Epithelial cell of prostate (primary cell): ENCODE data around the gene CD93.
A peak's percentile ranks its signal among the peaks of the same experiment; 100 is the strongest.

Experiments
- DNase-seq: peaks from one replicate; pipeline ENCODE4 v3.0.0-alpha.2; 2011; ENCODE audit warnings: low read depth, low spot score
- H3K27ac ChIP-seq: fragments of 450-650 bp; 2 replicates; pipeline ENCODE4 v1.5.1; 2017; ENCODE audit warnings: mild to moderate bottlenecking

CD93 gene

DNA sequence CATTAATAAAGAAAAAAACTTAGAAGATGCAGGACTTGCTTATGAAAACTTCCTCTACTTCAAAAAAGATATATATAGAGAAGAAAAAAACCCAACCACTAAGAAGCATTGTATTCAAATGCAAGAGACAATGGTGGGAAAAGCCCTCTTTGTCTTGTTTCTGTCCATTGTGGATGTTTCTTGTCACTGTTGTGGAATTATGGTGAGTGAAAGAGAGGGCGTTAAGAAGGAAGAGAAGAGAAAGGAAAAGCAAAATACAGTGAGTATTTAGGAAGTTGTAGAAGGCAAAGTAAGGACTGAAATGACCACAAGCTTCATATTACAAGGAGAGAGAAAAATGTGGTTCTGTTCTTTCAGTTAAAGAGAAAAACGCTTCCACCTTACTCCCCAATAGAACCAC lies 22.5 kb downstream of the CD93 start:
- DNase-seq = no peak
- H3K27ac ChIP-seq = no peak overlapping the region

DNA sequence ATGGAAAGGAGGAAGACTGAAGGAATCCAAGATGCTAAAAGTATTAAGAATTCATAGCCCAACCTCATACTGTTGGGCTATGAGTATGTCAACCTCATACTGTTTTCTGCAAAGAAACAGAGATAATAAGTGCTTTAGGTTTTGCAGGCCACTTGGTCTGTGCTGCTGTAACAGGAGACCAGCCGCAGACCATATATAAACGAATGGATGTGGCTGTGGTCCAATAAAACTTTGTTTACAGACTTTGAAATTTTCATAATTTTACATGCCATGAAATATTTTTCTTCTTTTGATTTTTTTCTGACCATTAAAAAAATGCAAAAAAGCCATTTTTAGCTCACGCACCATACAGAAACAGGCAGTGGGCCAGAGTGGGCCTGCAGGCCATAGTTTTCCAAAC lies 23.0 kb downstream of the CD93 start:
- no peak for DNase-seq
- H3K27ac ChIP-seq = no peak overlapping the region

DNA sequence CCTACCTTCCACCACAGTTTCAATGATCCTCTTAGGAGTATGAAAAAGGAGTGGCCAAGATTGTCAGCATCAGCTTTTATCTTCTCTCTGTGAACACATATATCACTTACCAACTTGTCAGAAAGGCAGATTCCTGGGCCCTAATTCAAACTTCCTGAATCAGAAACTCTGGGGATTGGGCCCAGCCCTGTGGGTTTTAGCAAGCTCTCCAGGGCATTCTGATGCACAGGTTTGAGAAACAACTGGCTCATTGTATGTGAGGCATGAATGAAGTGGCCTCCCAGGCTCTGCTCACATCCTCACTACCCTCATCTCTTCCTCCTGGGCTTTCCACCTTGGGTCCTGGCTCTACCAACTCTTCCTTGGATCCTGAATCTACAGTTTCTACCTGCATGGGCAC lies 23.5 kb downstream of the CD93 start:
- DNase-seq = no peak
- no peak overlapping the region for H3K27ac ChIP-seq

DNA sequence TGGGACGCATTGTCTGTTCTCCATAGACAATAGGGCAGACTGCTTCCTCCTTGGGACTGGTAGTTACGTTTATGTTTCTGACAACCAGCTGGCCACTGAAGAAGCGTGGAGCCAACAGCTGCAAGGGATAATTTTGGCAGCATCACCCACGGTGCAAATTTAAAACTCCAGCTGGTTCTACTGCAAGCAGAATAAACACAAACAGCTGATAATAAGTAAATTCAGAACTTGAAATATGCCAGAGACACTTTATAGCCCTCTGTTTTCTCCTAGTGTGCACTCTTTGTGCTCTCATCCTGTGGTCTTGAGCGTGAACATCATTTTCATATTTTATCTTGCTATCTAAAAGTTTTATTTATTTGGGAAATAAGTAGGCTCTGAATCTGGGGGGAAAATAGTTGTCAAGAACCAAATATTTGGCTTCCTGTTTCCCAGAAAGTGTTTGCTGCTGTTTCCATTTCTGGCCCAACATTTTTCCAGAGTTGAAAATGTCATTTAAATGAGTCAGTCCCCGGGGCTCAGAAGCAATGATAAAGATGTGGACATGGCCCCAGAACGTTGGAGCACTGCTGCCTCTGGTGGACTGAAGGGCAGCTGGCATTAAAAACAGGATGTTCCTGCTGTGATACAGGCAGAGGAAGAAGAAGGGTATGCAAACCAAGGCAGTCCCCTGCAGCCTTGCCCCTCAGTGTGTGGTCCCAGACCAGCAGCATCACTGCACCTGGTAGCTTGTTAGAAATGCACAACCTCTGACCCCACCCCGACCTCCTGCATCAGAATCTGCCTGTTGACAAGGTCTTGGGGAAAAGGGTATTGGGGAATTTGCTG lies 24.2 kb downstream of the CD93 start:
- no peak for DNase-seq
- no peak overlapping the region for H3K27ac ChIP-seq

DNA sequence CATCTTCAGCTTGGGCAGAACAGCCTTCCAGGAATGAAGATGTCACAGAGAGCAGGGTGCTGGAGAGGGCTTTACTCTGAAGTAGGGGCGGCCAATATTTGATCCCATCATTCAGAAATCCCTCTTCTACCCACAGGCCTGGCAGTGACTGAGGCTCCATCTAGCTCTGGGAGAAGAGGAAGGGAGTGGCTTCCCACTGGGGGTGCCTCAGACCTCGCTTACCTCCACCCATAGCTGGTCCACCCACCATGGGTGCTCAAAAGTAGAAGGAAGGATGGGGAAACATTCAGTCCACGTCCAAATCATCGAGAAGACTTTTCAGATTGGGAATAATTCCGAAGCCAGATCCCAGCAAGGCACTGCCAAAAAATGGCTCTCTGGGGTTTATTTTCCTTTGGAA lies 24.9 kb downstream of the CD93 start:
- no peak for DNase-seq
- H3K27ac ChIP-seq = no peak overlapping the region

DNA sequence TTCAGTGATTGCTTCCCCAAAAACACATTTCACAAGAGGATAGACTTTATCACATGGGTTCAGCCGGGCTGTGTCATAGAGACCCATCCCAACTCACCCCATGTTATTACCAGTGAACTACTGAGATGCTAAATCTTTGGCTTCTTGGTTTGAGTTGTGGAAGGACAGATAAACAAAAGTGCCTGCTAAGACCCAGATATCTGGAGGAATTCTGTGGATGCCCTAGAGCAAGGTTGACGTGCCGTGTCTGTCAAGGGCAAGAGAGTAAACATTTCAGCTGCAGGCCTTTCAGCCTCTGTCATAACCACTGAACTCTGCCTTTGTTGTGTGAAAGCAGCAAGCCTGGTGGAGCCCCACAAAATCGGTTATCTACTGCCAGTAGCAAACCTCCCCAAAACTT lies 25.5 kb downstream of the CD93 start:
- DNase-seq = no peak
- H3K27ac ChIP-seq = no peak overlapping the region

DNA sequence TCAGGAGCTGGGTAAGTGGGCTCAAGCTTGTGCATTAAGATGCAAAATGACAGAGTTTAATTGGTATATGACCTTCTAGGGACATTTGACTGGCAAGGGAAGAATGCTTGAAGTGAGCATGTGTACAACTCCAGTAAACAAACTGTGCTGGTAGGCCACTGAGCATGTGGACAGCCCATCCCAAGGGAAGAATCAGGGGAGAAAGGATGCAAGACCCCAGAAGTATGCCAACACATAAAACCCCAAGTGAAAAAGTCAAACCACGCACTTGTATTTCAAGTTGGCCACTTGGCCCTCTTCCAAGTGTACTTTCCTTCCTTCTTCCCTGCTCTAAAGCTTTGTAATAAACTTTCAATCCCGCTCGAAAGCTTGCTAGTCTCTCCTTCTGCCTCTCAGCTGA lies 26.3 kb downstream of the CD93 start:
- no peak for DNase-seq

DNA sequence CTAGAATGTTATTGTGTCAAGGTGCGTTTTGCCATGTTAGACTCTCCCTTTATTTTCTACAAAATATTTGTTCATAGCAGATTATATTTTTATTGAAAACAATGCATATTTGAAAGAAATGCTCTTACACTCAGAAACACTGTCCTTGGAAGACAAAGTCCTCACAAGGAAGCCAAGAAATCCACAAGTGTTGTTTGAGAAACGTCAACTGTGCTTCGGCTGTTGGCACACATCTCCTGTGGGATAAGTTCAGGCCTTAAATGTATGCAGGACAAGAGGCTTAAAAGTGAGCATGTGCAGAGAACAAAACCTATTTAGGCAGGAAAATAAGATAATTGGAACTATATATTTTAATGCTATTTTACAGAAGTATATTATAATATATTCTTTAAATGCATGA lies 27.1 kb downstream of the CD93 start:
- no peak overlapping the region for H3K27ac ChIP-seq
- DNase-seq = no peak

More for the DNA sequence above, 26.3 kb downstream of the CD93 start:
- no peak overlapping the region for H3K27ac ChIP-seq

DNA sequence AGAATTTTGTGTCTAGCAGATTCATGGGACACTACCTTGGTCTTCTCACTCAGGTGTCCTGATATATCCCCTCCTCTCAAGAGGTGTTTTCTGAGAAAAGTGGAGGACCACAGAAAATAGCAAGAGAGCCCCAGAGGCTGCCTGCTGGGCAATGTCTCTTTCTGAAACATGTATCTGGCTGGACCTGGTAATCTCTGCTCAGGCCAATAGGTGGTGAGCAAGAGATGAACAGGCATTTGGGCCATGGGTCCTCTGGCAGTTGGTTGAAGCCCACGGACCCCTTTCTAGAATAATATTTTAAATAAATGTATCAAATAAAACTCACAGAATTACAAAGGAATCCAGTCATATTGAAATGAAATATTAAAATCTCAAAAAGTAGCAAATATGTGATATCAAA lies 27.9 kb downstream of the CD93 start:
- no peak overlapping the region for H3K27ac ChIP-seq
- DNase-seq = no peak

DNA sequence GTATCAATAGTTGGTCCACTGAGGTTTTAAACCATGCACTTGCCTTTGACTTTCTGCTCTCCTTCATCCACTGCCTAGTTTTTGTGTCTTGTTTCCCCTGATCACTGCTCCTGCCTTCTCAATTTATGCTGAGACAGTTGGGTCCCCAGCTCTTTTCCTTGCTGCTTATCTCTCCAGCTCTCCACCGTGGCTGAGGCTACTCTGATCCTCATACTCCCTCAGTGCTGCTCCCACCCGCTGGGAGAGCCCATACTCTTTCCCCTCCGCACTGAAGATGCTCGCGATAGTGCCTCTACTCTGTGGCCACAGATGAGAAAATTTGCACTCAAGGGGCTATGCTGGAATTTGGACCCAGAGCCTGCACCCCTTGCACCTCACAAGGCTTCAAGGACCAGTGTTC lies 33.2 kb downstream of the CD93 start:
- DNase-seq = no peak
- no peak overlapping the region for H3K27ac ChIP-seq

DNA sequence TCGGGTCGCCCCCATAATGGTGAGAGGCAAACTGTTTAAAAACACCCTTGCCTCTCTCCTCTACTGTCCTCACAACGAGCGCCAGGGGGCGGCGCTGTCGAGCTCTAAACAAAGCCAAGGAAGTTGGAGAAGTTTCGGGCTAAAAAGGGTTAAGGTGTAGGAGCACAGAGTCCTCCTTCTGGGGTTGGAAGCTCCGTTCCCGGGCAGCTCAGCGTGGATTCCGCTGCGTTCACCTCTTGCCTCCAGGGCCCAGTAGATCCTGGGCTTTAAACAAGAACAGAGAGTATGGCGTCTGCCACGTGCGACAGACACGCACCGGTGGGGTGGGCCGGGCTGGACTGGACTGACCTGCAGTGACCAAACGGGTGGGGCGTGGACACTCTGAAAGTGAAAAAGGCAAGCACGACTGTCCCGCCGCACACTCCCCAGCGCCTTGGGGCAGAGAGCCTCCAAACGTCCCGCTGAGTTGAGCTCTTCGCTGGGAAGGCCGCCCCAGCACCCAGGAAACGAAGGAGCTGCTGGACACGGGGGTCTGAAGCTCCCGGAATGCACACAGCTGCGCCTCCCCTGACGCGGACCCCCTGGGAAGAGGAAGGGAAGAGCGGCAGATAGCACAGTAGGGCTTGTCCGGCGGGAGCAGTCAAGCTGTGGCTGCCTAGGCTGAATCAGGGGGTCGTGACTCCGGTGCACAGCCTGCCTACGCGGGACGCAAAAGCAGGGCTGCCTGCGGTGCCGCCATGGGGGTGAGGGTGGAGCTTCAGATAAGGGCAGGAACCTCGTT lies 35.1 kb downstream of the CD93 start:
- H3K27ac ChIP-seq = peak overlapping the region; percentile 87
- peak; percentile 52 for DNase-seq

DNA sequence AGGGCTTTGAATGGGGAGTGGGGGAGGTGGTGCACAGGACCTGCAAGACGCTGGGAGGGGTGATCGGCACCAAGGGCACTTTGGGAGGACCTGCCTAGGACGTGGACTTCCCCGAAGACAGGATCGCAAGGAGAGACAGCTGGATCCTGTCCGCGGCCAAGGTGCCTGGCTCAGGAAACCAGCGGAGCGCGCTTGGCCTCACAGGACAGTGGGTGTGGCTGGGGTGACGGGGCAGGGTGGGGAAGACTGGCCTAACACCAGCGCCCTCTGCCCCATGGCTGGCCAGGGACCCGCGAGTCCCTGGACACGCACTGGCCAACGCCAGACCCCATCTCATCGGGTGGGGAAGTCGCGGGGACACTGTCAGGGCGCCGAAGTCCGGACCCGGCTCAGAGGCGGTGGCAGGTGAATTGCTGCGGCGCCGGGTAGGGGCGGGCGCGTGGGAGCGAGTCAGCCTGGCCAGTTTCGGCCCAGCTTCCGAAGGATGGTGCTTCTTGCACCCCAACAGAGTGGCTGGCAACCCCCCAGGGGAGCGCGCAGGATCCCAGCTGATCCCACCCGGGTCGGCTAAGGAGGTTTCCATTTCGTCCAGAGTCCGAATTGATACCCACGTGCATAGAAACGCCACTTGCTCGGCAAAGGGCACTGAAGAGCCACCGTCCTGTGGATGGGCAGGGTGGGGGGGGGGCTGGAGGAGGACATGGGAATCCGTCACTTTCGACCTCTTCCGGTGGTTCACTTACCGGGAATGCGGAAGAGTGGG lies 35.9 kb downstream of the CD93 start:
- DNase-seq = no peak

DNA sequence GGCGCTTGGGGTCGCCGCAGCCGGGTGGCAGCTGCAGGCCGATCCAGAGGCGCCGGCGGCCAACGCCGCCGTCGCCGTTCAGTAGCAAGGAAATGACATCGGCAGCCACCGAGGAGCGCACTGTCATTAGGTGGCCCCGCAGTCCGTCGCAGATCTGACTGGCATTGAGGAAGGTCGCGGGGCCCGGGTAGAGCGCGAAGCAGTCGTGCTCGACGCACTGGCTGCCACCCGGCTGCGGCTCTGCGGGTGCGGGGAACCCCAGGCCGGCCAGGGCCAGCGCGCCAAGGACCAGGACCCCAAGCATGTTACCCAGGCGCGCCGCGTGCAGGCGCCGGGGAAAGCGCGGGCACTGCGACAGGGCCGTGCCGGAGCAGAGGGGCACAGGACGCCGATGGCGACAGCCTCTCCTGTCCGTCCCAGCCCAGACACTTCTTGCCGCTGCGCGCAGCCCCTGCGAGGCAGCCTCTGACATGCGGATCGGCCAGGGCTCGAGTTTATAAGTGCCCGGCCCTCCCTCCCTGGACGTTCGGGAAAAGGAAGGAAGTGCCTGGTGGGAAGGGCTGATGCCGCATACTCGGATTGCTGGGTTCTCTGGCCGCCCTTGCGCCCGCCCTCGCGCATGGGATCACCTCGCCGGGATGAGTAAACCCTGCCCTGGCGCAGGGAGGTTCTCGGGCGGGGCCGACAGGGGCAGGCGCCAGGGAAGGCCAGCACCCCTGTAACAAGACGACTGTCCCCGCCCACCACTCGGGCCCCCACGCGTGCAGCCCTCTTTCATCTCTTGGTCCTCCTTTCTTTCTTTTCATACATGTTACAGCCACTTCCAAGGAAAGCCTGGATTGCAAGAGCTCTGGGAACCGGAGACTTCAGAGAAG lies 36.7 kb downstream of the CD93 start, which contains the start of gene THBD:
TSS of gene THBD (minus strand) at position 472 of the 875 bp plus-strand sequence. CDS start at position 304, 168 bp downstream.
- H3K27ac ChIP-seq = peak within 1 kb of the TSS; percentile 87
- no peak for DNase-seq

More for the DNA sequence above, 35.9 kb downstream of the CD93 start:
- peak overlapping the region; percentile 87 for H3K27ac ChIP-seq

DNA sequence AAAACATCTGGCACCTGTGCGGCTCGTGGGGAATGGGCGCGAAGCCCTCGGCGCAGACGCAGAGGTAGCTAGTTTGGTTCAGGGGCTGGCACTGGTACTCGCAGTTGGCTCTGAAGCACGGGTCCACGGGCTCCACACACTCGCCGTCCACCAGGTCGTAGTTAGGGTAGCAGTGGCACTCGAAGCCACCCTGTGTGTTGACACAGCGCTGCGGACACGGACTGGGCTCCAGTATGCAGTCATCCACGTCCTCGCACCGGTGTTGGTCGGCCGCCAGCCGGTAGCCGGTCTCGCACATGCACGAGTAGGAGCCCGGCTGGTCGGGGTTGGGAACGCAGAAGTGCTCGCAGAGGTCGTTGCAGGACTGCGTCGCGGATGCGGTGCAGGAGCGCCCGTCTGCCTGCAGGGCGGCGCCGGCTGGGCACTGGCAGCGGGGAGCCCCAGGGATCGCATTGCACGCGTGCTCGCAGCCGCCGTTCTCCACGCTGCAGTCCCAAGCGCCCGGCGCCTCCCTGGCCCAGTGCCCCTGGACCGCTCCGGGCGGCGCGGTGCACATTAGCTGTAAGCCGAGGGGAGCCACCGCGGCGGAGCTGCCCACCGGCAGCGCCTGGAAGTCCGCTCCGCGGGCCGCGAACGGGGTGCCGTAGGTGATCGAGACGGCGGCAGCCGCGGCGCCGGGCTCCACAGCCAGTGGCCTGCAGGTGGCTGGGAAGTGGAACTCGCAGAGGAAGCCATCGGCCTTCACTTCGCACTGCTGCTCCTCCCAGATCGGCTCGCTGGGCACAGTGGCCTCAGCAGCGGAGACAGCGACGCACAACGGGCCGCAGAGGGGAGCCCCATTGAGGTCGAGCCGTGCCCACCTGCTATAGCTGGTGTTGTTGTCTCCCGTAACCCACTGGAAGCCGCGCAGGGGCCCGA lies 37.6 kb downstream of the CD93 start:
- DNase-seq = no peak

DNA sequence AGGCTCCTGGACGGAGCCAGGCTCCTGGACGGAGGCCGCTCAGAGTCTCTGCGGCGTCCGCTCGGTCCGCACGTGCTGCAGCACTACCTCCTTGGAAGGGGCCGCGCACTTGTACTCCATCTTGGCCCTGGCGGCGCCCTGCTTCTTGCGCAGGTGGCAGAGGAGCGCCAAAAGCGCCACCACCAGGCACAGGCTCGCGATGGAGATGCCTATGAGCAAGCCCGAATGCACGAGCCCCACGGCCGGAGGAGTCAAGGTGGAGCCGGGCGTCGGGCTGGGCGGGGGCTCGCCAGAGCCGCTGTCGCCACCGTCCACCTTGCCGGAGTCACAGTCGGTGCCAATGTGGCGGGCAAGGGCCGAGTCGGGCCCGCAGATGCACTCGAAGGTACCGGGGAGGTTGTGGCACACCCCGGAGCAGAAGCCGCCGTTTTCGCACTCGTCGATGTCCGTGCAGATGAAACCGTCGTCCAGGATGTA lies 38.3 kb downstream of the CD93 start:
- H3K27ac ChIP-seq = no peak overlapping the region
- no peak for DNase-seq

More for the DNA sequence above, 37.6 kb downstream of the CD93 start:
- H3K27ac ChIP-seq = peak overlapping the region; percentile 87

DNA sequence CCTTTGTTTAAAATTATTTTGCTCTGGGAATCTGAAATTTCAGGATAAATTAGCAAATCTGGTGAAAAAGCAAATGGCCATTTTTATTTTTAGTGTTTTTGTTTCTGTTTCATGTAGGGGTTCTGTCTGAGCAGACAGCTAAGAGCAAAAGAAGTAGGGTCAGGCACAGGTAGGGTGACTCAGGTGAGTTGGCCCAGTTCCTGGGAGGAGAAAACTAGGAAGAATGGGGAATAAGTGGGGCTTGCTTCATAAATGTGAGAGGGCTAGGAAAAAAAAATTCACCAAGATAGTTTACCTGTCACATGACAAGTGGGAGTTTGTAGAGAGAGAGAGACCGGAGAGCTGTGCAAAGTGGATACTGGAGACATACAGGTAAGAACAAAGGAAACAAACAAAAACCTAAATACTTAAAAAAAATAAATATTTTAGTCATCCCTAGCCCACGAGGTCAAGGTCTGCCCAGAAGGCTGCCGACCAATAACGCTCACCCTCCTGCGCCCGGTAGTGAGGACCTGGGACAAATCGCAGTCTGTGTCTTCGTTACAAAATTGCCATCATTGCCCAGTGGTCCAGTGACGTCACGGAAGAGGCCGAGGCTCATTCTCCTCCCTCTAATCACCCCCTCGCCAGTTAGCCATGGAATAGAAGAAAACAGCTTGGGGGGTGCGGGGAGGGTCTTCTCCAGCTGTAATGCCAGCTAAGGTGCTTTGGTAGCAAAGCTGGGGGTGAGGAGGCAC lies 39.0 kb downstream of the CD93 start:
- no peak for DNase-seq
- H3K27ac ChIP-seq = no peak overlapping the region

DNA sequence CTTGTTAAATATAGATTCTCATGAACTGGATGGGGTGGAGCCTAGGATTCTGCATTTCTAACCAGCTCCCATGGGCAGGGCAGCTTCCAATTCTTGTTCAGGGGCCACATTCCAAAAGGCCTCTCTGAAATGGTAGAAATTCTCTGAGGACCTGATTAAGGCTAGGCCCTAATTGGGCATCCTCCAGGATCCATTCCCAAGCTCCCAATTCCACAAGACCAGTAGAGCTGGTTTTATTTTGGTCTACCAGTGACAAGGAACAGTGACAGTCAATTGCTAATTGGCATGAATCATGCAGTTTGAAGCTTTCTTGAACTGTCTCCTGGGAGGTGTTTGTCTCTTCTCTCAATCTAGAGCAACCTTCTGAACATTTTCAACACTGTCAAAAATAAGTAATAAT lies 39.7 kb downstream of the CD93 start:
- no peak for DNase-seq
- H3K27ac ChIP-seq = no peak overlapping the region

DNA sequence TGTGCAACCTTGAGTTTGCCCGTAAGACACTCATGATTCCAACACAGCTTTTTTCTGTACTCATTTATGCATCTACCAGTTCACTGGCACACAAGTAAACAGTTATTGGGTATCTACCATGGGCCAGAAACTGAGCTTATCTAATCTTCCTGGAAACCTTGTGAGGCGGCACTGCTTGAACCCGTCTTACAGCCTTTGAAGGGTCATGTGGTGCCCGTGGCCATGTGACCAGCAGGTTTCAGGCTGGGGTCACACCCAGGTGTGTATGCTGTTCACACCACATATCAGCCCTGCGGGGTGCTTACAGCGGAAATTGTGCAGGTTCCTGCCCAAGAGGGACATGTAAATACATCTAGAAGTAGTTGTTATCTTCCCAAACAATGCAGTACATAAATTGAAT lies 42.7 kb downstream of the CD93 start:
- no peak for DNase-seq

More for the DNA sequence above, 42.7 kb downstream of the CD93 start:
- H3K27ac ChIP-seq = no peak overlapping the region
